HCT116 (cell line): ENCODE results near the gene ABCA1.

Experiments
- FOSL1 ChIP-seq: IDR thresholded peaks from 2 replicates; pipeline ENCODE4 v1.6.1; 2012; ENCODE audit warnings: low read depth
- POLR2A ChIP-seq: IDR thresholded peaks from 2 replicates; pipeline ENCODE4 v1.7.0; 2011; ENCODE audit warnings: borderline replicate concordance; ENCODE audit not compliant: insufficient read depth, insufficient read length; ENCODE audit errors: extremely low read depth
- ZFX ChIP-seq: fragments of 450-650 bp; IDR thresholded peaks from 2 replicates; pipeline ENCODE4 v1.6.1; 2017
- TF ChIP-seq, protein P1 (sequence below), 3 experiments: fragments of 200-600 bp in 1 of 3; sonication (generic) in 1 of 3; IDR thresholded peaks in 2 of 3; conservative IDR thresholded peaks in 1 of 3; 2 replicates each; pipeline ENCODE4 v1.5.1; 2012 to 2017; ENCODE audit warnings: low read depth in 2 of 3, low read length in 2 of 3, antibody characterized with exemption in 1 of 3, borderline replicate concordance in 1 of 3, control low read depth in 1 of 3, mild to moderate bottlenecking in 1 of 3, mixed read lengths in 1 of 3, mixed run types in 1 of 3, moderate library complexity in 1 of 3; ENCODE audit not compliant: insufficient read depth in 1 of 3

DNA sequence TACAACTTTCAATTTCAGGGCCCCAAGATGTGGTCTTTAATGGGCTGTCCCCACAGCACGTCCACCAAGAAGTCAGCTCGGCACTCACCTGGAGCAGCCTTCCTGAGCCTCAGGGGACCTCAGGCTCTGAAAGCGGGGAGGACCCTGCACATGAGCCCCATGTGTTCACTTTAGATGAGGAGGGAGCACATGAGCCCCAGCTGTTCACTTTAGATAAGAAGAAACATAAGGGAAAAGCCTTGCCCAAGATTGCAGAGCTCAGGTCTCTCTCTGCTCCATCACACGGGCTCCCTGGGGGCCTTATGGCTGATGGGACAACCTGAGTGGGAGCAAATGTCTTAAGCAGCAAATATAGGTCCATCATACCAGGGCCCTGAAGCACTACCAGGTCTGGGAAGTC, 107.6 kb downstream of the ABCA1 start:
- TF ChIP-seq, protein P1, sequence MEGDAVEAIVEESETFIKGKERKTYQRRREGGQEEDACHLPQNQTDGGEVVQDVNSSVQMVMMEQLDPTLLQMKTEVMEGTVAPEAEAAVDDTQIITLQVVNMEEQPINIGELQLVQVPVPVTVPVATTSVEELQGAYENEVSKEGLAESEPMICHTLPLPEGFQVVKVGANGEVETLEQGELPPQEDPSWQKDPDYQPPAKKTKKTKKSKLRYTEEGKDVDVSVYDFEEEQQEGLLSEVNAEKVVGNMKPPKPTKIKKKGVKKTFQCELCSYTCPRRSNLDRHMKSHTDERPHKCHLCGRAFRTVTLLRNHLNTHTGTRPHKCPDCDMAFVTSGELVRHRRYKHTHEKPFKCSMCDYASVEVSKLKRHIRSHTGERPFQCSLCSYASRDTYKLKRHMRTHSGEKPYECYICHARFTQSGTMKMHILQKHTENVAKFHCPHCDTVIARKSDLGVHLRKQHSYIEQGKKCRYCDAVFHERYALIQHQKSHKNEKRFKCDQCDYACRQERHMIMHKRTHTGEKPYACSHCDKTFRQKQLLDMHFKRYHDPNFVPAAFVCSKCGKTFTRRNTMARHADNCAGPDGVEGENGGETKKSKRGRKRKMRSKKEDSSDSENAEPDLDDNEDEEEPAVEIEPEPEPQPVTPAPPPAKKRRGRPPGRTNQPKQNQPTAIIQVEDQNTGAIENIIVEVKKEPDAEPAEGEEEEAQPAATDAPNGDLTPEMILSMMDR (IDR thresholded peaks at IDR 0.05 in 2 of 3, conservative IDR thresholded peaks at IDR 0.05 in 1 of 3; ENCODE audit: borderline replicate concordance in 1 of 3, insufficient read depth in 1 of 3, low read depth in 2 of 3, low read length in 2 of 3) = no peak
- no peak for TF ChIP-seq POLR2A
- TF ChIP-seq FOSL1 = no peak
- TF ChIP-seq ZFX = no peak
